WERI-Rb-1 (cell line): ENCODE data around the gene DGKD.
A peak's percentile ranks its signal among the peaks of the same experiment; 100 is the strongest.

Experiments used
- DNase-seq: peaks from one replicate; pipeline ENCODE4 v3.0.0-alpha.2; 2020
- H3K27ac ChIP-seq: fragments of 250-450 bp; sonication (Bioruptor Pico); 2 replicates; pipeline ENCODE4 v1.5.1; 2020; ENCODE audit warnings: mild to moderate bottlenecking, moderate library complexity
- H3K27me3 ChIP-seq: fragments of 250-450 bp; sonication (Bioruptor Pico); 2 replicates; pipeline ENCODE4 v1.5.1; 2021; ENCODE audit warnings: mild to moderate bottlenecking, low read depth, moderate library complexity; ENCODE audit not compliant: insufficient read depth, severe bottlenecking
- H3K36me3 ChIP-seq: fragments of 250-450 bp; sonication (Bioruptor Pico); 2 replicates; pipeline ENCODE4 v1.5.1; 2020; ENCODE audit warnings: mild to moderate bottlenecking, moderate library complexity
- H3K4me3 ChIP-seq: 2 replicates; pipeline ENCODE4 v1.5.1; 2011; ENCODE audit warnings: low read depth, mild to moderate bottlenecking, control low read depth, low read length
- H3K9me3 ChIP-seq: fragments of 250-450 bp; sonication (Bioruptor Pico); 2 replicates; pipeline ENCODE4 v1.5.1; 2021; ENCODE audit warnings: mild to moderate bottlenecking, moderate library complexity; ENCODE audit not compliant: severe bottlenecking
- CTCF ChIP-seq: IDR thresholded peaks from 2 replicates; pipeline ENCODE4 v1.5.1; 2011; ENCODE audit warnings: low read depth, mild to moderate bottlenecking, control low read depth, inconsistent platforms, low read length

The DGKD gene

GRCh38 chr2:233384015-233384414, 29.7 kb downstream of the DGKD start:
- TF ChIP-seq CTCF, result peak; percentile 74
- Histone ChIP-seq H3K27me3 (no peaks in the 10 kb centered on the region), H3K4me3 (no peak overlapping the region), H3K27ac (no peak overlapping the region), H3K9me3 (no peaks in the 10 kb centered on the region), H3K36me3 (no peaks in the 10 kb centered on the region; the same call in 1 of the 2 replicates)
- DNase-seq, result peak; percentile 55

- H3K27ac ChIP-seq, result no peak overlapping the region
- no peak for DNase-seq
- no peaks in the 10 kb centered on the region for H3K9me3 ChIP-seq
- no peaks in the 10 kb centered on the region; the same call in 1 of the 2 replicates for H3K36me3 ChIP-seq
- no peak for TF ChIP-seq CTCF
- no peak overlapping the region for H3K4me3 ChIP-seq
- no peaks in the 10 kb centered on the region for H3K27me3 ChIP-seq
Measured at GRCh38 chr2:233384811-233385488, 30.7 kb downstream of the DGKD start.

- no peak for DNase-seq
- H3K27ac ChIP-seq, result no peak overlapping the region
- H3K27me3 ChIP-seq, result no peaks in the 10 kb centered on the region
- no peak for TF ChIP-seq CTCF
- no peaks in the 10 kb centered on the region; the same call in 1 of the 2 replicates for H3K36me3 ChIP-seq
- H3K9me3 ChIP-seq, result no peaks in the 10 kb centered on the region
- H3K4me3 ChIP-seq, result no peak overlapping the region
Measured at GRCh38 chr2:233385489-233386044, 31.3 kb downstream of the DGKD start.

- H3K9me3 ChIP-seq, result no peaks in the 10 kb centered on the region
- H3K27me3 ChIP-seq, result no peaks in the 10 kb centered on the region
- no peak for TF ChIP-seq CTCF
- H3K36me3 ChIP-seq, result peaks cover 3% of the 10 kb centered on the region; the same call in 1 of the 2 replicates
- H3K27ac ChIP-seq, result no peak overlapping the region
- H3K4me3 ChIP-seq, result no peak overlapping the region
- no peak for DNase-seq
Measured at GRCh38 chr2:233386382-233387041, 32.2 kb downstream of the DGKD start.

- no peaks in the 10 kb centered on the region for H3K9me3 ChIP-seq
- no peak overlapping the region for H3K27ac ChIP-seq
- H3K27me3 ChIP-seq, result no peaks in the 10 kb centered on the region
- TF ChIP-seq CTCF, result no peak
- H3K4me3 ChIP-seq, result no peak overlapping the region
- peaks cover 3% of the 10 kb centered on the region; the same call in 1 of the 2 replicates for H3K36me3 ChIP-seq
- no peak for DNase-seq
Measured at GRCh38 chr2:233387225-233387624, 32.9 kb downstream of the DGKD start.
